GM19193 (cell line): Measurements from ENCODE around the gene RRP8.

Experiments used
- POLR2A ChIP-seq: IDR thresholded peaks from 4 replicates; pipeline ENCODE4 v1.6.1; 2011; ENCODE audit not compliant: insufficient read depth, insufficient read length; ENCODE audit errors: extremely low read depth

Gene RRP8

GRCh38 chr11:6574816-6575715, 28.4 kb downstream of the RRP8 start:
- no peak for TF ChIP-seq POLR2A

GRCh38 chr11:6572215-6572614, 31.2 kb downstream of the RRP8 start:
- TF ChIP-seq POLR2A, result no peak

DNA sequence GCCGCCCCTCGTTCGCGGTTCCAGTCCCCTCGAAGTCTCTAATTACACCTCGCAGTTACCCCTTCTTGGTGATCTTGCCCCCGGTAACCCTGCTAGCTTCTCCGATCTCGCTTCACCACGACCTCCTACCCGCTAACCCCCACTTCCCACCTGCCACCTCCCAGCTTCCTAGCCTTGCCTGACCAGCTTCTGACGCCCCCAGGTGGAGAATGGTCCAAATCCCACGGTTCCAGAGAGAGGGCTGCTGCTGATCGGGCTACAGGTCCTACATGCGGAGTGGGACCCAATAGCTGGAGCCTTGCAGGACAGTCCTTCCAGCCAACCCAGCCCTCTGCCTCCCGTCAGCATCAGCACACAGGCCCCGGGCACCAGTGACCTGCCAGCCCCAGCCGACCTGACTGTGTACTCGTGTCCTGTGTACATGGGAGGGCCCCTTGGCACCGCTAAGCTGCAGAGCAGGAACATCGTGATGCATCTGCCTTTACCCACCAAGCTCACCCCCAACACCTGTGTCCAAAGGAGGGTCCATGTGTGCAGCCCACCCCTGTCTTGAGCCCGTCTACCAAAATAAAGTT, 31.9 kb downstream of the RRP8 start:
- no peak for TF ChIP-seq POLR2A

GRCh38 chr11:6570691-6571427, 32.6 kb downstream of the RRP8 start:
- TF ChIP-seq POLR2A, result no peak

GRCh38 chr11:6569706-6570105, 33.7 kb downstream of the RRP8 start:
- no peak for TF ChIP-seq POLR2A

- no peak for TF ChIP-seq POLR2A
These were observed 35.1 kb downstream of the RRP8 start for GRCh38 chr11:6568191-6568918.

- TF ChIP-seq POLR2A, result no peak
These were observed 36.1 kb downstream of the RRP8 start for GRCh38 chr11:6567371-6567745.

GRCh38 chr11:6566704-6567370, 36.6 kb downstream of the RRP8 start:
- no peak for TF ChIP-seq POLR2A

- no peak for TF ChIP-seq POLR2A
These were observed 37.3 kb downstream of the RRP8 start for GRCh38 chr11:6565988-6566703.

DNA sequence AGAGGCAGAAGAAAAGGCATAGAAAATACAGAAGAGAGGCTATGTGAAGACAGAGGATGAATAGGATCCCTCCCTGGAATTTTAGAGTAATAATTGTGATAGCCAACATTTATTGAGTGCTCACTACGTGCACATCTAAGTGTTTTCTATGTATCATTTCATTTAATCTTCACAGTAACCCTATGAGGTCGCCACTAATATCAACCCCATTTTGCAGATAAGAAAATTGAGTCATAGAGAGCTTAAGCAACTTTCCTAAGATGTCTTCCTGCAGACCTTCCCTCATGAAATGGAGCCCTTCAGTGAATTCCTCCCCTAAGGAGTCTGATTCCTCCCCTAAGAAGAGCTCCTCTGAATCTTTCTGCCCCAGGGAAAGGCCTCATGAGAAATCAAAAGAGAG, 38.1 kb downstream of the RRP8 start:
- no peak for TF ChIP-seq POLR2A

GRCh38 chr11:6563667-6564066, 39.7 kb downstream of the RRP8 start:
- no peak for TF ChIP-seq POLR2A

DNA sequence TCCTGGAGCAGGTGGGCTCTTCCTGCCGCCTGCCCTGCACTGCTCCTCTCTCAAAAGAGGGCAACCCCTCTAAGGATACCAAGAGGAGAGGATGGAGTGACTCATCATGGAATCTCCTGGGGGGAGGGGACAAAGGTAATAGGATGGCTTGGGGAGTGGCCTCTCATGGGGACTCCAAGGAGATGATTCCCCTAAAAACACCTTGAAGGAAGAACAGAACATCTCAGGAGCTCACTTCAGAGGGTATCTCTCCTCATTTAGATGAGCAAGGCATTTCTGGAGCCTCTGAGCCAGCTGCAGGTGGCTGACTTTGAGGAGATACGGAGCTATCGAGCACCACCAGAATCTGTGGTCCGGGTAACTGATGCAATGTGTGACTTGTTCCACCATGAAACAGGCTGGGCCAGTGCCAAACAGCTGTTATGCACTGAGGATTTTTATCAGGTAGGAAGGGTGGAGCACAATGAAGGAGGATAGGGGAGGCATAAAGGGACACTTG, 40.2 kb downstream of the RRP8 start:
- no peak for TF ChIP-seq POLR2A

- TF ChIP-seq POLR2A, result no peak
These were observed 42.1 kb downstream of the RRP8 start for GRCh38 chr11:6561288-6561687.

GRCh38 chr11:6559369-6559768, 44.0 kb downstream of the RRP8 start:
- TF ChIP-seq POLR2A, result no peak
